Measurements from ENCODE around the gene PRKAR2A.
A peak's percentile ranks its signal among the peaks of the same experiment; 100 is the strongest.

The PRKAR2A gene

GRCh38 chr3:48847504-48848423 is at the start of gene PRKAR2A:
TSS of gene PRKAR2A (minus strand) at chr3:48847874. CDS start at chr3:48847596, 278 bp downstream.
- DNase-seq: peak; percentile 87

GRCh38 chr3:48896936-48897335 is 49.3 kb upstream of the PRKAR2A start:
- DNase-seq: no peak

- DNase-seq: no peak
Observed at GRCh38 chr3:48894516-48894915, 46.8 kb upstream of the PRKAR2A start.

- no peak for DNase-seq
Observed at GRCh38 chr3:48891606-48892005, 43.9 kb upstream of the PRKAR2A start.

DNA sequence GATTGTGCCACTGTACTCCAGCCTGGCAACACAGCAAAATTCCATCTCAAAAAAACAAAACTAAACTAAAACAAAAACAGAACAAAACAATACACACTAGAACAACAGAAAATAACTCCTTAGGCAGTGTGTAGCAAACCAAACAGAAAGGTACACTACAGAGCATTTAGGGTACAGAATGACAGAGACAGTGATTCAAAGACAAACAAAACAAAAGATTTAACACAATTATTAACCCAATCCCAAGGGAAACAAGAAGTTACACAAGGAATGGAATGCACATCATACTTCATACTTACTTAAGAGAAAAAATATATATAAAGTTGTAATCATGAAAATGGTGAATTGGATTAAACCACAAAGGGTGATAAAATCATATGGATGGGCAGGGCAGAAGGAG is 38.1 kb upstream of the PRKAR2A start:
- no peak for DNase-seq

DNA sequence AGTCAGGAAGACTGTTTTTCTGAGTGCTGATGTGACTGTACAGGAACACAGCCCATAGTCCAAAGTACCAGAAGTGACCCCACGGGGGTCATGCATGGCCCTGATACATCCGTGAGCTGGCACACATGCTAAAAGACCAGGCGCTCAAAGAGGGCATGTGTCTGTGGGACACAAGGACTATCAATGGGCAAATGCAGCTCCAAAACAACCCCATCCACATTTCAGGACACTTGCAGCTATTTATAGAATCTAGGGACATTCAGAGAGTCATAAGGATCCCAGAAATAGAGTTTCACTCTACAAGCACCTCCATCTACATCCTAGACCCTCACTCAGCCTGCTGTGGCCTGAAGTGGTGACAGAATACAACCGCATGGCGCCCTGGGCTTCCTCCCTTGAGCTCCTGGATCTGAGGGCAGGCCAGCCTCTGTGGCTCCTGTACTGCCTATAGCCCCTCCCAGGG is 34.0 kb upstream of the PRKAR2A start:
- DNase-seq: no peak

- DNase-seq: no peak
Observed at GRCh38 chr3:48881006-48881405, 33.3 kb upstream of the PRKAR2A start.

DNA sequence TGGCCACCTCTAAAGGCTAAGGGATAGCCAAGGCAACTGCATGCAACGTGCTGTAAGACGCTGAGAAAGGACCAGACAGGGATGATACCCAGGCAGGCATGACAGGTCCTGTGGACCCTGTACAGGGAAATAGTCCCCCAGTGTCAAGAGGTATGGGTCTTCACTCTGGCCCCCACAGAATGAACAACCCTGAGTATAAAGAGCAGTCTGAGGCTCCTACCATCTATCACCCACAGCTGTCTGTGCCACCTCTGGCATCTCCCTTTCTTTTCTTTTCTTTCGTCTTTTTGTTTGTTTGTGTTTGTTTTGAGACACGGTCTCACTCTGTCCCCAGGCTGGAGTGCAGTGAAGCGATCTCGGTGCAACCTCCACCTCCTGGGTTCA is 32.3 kb upstream of the PRKAR2A start:
- DNase-seq: no peak

GRCh38 chr3:48879307-48879993 is 31.8 kb upstream of the PRKAR2A start:
- no peak for DNase-seq

GRCh38 chr3:48877671-48878070 is 30.0 kb upstream of the PRKAR2A start:
- no peak for DNase-seq

DNA sequence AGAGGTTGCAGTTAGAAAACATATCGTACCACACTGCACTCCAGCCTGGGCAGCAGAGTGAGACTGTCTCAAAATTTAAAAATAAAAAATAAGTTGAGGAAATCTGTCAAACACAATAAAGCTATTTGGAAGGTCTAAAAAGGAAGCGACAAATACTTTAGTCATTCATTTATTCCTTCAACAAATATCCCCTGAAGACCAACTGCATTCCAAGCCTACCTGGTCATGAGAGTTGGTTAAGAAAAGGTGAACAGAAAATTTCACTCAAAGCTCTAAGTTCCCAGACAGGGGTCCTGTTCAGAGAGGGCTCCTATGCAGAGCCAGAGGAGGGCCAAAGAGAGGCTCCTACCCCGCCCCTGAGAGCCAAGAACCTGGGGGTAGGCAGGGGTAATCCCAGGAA is 15.4 kb upstream of the PRKAR2A start:
- DNase-seq: no peak

DNA sequence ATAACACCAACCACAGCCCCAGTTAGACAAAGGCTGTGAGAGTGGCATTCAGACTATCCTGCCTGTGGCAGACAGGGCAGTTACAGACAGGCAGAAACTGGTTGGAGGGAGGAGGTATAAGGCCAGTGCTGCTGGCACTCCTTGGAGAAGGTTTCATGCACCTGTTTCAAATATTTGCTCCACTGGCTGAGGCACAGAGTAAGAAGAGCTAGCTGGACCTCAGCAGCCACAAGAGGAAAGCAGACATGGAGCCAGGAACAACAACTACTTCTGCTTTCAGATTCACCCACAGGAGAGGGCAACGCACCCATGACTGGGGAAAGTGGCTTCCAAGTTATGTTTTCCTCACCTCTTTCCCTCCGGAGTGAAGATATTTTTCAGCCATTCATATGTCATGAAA is 11.5 kb upstream of the PRKAR2A start:
- no peak for DNase-seq

- no peak for DNase-seq
Observed at GRCh38 chr3:48858709-48859108, 11.0 kb upstream of the PRKAR2A start.

GRCh38 chr3:48857641-48858040 is 10.0 kb upstream of the PRKAR2A start:
- no peak for DNase-seq

- DNase-seq: no peak
Observed at GRCh38 chr3:48856469-48856868, 8.8 kb upstream of the PRKAR2A start.

GRCh38 chr3:48855681-48856447 is 8.2 kb upstream of the PRKAR2A start:
- no peak for DNase-seq

DNA sequence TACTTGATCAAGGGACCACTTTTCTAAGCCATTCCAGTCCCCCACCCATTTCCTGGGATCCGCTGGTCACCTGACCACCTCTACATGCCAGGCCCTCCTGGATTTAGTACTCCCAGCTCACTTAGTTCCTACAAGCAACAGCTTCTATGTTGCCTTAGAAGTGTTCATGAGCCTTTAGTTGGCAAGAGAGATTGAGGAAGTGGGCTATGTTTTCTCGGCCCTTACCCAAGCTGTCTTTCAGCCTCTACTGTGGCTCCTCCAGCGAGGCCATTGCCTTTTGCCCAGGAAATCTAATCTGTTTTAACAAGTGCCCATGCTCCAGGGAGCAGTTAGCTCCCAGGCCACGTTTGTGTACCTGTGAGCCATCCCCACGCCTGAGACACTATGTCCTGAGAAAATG is 4.5 kb upstream of the PRKAR2A start:
- DNase-seq: no peak

- DNase-seq: no peak
Observed at GRCh38 chr3:48851407-48851806, 3.7 kb upstream of the PRKAR2A start.

- DNase-seq: no peak
Observed at GRCh38 chr3:48848816-48849515, 1.3 kb upstream of the PRKAR2A start.

- DNase-seq: peak; percentile 64
Observed at GRCh38 chr3:48847053-48847503, 596 bp downstream of the PRKAR2A start.

DNA sequence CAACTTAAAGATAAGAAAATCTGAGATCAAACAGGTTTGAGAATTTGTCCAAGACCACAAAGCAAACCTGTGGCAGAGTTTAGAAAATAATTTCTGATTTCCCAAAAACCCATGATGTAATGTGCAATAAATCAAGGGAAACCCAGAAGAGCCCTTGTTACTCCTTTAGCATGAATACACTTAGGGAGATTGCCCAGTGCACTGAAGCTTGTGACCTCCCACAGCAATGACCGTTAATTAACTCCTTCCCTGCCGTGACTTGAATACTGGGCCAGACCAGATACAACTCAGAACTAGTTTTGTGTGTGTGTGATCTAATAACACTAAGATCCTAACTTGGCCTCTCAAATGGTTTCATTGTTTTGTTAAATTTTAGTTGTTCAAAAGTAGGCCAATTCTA is 2.5 kb downstream of the PRKAR2A start:
- DNase-seq: no peak

DNA sequence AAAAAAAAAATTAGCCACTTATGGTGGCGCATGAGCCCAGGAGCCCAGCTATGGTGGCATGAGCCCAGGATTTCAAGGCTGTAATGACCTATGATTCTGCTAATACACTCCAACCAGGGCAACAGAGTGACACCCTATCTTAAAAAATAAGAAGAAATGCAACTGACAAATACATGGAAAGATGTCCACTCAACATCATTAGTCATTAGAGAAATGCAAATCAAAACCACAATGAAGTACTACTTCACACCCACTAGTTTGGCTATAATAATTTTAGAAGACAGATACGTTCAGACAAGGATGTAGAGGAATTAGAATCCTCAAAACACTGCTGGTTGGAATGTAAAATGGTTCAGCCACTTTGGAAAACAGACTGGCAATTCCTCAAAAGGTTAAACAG is 10.5 kb downstream of the PRKAR2A start:
- no peak for DNase-seq

Measured in CD4-positive, alpha-beta T cell treated with Interleukin-6 for 4 hours (primary cell).